Cortex of kidney (tissue), 1 donor: Measurements from ENCODE around the gene LUC7L.
"Not testable (repeated sequence)": the region's sequence is repeated elsewhere in the genome, so short reads cannot be mapped to it uniquely, and the experiment has no call there.

Experiments
- DNase-seq: peaks from one replicate; lab custom pipeline; 2025; lab: John Stamatoyannopoulos, UW

LUC7L gene

DNA sequence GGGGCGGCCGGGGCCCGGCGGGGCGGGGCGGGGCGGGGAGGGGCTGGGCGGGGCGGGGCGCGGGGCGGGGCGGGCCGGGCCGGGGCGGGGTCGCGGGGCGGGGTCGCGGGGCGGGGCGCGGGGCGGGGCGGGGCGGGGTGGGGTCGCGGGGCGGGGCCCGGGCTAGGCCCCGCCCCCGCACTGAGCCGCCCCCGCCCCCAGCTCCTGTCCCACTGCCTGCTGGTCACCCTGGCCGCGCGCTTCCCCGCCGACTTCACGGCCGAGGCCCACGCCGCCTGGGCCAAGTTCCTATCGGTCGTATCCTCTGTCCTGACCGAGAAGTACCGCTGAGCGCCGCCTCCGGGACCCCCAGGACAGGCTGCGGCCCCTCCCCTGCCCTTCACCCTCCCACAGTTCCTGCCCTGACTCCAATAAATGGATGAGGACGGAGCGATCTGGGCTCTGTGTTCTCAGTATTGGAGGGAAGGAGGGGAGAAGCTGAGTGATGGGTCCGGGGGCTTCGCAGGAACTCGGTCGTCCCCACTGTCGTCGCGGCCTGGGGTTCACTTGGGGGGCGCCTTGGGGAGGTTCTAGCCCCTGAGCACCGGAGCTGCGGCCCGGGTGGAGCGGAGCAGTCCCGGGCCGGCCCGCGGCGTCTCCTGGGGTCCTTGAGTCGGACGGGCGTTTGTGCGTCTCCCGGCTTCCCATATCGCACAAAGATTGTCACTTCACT, 64.3 kb downstream of the LUC7L start:
- DNase-seq: no peak

GRCh38 chr16:164134-164823, 65.0 kb downstream of the LUC7L start:
- DNase-seq: not testable (repeated sequence)

DNA sequence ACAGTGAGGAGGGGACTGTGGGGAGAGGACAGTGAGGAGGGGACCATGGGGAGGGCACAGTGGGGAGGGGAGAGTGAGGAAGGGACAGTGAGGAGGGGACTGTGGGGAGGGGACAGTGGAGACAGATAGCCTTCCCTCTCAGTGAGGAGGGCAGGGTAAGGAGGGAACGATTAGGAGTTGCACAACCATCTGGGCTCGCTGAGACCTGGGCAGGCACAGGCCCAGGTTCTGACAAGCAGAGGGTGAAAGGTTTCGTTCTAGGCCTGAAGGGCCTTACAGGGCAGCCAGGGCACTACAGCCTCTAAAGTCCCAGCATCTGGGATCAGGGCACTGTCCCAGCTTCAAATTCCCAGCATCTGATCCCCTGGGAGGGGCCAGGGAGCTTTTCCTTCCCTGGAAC, 65.6 kb downstream of the LUC7L start:
- DNase-seq: not testable (repeated sequence)

DNA sequence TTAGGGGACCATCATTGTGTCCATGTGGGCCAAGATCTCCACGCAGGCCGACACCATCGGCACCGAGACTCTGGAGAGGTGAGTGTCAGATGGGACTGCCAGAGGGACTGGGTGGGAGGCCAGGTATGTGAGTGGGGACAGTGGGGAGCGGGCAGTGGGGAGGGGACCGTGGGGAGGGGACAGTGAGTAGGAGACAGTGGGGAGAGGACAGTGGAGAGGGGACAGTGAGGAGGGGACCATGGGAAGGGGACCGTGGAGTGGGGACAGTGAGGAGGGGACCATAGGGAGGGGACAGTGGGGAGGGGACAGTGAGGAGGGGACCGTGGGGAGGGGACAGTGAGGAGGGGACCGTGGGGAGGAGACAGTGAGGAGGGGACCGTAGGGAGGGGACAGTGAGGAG, 66.1 kb downstream of the LUC7L start:
- not testable (repeated sequence) for DNase-seq

GRCh38 chr16:162271-162991, 66.8 kb downstream of the LUC7L start:
- no peak for DNase-seq

DNA sequence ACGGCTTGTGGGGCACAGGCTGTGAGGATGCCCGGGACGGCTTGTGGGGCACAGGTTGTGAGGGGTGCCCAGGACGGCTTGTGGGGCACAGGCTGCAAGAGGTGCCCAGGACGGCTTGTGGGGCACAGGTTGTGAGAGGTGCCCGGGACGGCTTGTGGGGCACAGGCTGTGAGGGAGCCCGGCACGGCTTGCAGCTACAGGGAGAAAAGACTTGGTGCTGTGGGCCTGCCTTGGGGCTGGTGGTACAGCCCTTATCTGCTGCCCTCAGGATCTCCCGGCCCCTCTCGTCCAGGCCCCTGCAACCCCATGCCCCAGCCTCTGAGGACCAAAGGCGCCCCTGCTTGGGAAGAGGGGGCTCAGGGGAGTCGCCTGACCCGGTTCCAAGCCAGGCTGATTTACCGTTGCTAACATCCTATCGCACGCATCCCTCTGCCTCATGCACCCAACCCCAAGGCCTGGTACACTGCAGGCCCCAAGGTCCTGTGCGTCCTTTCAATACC, 68.5 kb downstream of the LUC7L start:
- no peak for DNase-seq

DNA sequence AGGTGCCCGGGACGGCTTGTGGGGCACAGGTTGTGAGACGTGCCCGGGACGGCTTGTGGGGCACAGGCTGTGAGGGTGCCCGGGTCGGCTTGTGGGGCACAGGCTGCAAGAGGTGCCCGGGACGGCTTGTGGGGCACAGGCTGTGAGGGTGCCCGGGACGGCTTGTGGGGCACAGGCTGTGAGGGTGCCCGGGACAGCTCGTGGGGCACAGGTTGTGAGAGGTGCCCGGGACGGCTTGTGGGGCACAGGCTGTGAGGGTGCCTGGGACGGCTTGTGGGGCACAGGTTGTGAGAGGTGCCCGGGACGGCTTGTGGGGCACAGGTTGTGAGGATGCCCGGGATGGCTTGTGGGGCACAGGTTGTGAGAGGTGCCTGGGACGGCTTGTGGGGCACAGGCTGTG, 69.0 kb downstream of the LUC7L start:
- not testable (repeated sequence) for DNase-seq

- DNase-seq: no peak
Observed at GRCh38 chr16:159136-159849, 70.0 kb downstream of the LUC7L start.

- DNase-seq: no peak
Observed at GRCh38 chr16:155031-155398, 74.2 kb downstream of the LUC7L start.

DNA sequence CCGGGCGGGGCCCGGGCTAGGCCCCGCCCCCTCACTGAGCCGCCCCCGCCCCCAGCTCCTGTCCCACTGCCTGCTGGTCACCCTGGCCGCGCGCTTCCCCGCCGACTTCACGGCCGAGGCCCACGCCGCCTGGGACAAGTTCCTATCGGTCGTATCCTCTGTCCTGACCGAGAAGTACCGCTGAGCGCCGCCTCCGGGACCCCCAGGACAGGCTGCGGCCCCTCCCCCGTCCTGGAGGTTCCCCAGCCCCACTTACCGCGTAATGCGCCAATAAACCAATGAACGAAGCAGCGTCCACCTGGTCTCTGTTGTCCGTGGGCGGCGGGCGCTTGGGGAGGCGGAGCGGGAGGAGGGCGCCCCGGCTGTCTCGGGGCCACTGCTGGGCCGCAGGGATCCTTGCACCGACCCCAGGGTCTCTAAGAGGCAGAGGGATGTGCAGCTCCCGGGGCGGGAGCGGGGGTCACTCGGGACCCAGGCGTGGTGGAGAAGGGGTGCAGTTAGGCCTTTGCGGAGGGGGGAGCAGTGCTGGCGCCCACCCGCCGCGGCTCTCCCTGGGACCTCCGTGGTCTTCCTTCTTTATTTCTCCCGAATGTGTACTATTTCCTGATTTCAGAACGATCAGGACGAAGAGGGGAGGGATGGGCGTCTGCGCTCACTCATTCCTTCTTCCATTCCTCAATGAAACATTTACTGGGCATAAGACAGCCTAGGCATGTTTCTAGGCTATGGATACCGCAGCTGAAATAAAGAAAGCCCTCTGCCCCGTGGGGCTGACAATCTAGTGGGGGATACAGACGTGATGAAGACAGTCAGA, 74.8 kb downstream of the LUC7L start:
- DNase-seq: no peak

- DNase-seq: not testable (repeated sequence)
Observed at GRCh38 chr16:153550-154216, 75.6 kb downstream of the LUC7L start.

- not testable (repeated sequence) for DNase-seq
Observed at GRCh38 chr16:153129-153521, 76.1 kb downstream of the LUC7L start.

GRCh38 chr16:152141-153128, 76.8 kb downstream of the LUC7L start, which contains the start of gene HBZ:
HBZ (plus strand) TSS chr16:152644; CDS start chr16:152910, 266 bp downstream.
- no peak for DNase-seq

DNA sequence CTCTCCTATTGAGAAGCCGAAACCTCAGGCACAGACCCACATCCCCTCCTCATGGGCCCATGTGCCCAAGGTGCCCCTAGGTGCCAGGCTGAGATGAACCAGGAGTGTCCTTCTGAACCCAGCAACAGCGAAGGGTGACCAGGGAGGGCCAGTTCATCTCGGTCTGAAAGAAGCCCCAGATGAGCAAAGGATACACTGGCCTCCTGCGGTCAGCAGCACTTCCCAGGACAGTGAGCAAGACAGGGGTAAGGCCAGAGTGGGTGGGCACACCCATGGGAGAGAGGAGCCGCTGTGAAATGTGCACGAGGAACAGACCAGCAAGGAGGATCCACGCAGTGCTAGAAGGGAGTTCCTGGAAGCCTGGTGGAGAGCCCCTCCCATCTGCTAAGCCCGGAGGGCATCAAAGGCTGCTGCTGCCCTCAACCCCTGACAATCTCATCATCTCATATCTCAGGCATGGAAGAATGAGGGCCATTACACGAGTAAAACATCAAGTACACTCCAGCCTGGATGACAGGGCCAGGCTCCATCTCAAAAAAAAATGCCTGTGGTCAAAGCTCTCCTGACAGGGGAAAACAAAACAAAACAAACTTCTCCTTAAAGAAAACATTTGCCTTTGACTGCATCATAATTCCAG, 80.1 kb downstream of the LUC7L start:
- DNase-seq: no peak

GRCh38 chr16:146646-147045, 82.6 kb downstream of the LUC7L start:
- DNase-seq: no peak

DNA sequence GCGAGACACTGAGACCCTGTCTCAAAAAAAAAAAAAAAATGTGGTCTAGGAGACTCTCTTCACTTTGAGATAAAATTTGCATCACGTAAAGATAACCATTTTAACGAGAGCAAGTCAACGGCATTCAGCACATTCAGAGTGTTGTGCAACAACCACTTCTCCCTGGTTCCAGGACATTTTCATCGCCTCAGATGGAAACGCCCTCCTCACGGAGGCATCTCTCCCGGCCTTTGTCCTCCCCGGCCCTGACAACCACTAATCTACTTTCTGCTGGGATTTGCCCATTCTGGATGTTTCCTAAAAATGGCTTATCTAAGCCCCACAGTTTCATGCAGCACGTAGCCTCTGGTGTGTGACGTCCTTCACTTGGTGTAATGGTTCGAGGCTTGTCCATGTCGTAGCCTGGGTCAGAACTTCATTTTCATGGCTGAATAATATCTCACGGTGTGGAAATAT, 84.4 kb downstream of the LUC7L start:
- DNase-seq: no peak

DNA sequence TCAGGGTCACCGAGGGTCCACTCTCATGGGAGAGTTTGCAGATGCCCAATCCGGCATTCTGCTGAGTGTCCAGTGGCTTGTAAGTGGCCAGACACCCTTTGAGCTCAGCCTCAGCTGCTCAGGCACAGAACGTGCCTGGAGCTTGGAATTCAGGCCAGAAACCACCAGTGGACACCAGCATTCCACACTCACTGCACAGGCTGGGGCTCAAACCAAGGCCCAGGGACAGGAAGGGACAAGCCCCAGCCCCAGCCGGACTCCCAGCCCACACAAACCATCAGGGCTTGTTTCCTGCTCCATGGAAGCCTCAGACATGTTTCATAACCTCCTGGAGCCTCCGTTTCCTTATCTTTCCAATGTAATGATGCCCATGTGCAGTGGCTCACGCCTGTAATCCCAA, 85.8 kb downstream of the LUC7L start:
- no peak for DNase-seq

DNA sequence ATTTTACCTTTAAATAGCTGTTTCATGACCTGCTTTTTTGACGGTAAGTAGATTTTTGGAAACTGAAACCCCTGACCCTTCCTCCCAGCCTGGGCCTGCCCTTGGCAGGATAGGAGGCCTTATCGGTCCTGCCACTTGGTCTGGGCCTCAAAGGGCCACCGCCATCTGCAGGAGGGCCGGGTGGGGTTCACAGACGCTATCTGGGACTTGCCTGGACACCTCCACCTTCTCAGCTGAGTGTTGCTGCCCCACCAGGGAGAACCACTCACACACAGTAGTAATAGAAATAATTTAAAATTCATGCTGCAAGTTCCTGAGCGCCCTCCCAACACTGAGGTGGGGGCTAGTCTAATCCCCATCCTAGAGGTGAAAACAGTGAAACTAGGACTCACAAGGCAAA, 86.2 kb downstream of the LUC7L start:
- no peak for DNase-seq
